ENCODE measurements around the gene RPRML. TPM values are rescaled to one million over a fixed set of nuclear protein-coding genes. Genes with fewer than 3 reads are reported as not detected.
A peak's percentile ranks its signal among the peaks of the same experiment; 100 is the strongest.
"Not testable (repeated sequence)": the region's sequence is repeated elsewhere in the genome, so short reads cannot be mapped to it uniquely, and the experiment has no call there.

RPRML gene
- total RNA-seq, 1 experiment from 2014 or later, result not detected

DNA sequence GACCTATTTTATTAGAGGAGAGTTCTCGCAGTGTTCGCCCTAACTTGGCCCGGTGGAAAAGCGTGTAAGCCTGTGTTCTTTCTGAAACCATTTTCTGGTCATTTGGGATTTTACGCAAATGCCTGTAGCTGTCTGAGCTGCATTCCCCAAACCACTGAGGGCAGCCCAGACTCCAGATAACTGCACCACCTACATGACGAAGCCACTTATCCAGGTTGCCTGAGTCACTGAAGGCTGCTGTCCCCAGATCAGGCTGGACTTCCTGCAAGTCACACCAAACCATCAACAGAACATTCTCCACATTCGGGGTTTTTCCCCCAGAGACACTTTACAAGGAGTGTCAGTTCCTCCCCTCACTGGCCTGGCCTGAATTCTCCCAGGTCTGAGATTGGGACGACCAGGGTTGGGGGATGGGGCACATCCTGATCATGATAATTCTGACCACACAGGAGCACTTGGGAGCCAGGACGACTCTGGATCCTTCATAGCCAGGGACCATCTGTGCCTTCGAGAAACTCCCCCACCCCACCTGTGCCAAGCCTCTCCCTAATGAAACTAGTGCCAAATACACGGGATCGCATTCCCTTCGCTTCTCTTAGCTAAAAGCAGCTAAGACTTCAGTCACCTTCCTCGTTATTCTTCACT, 2.3 kb downstream of the RPRML start:
- DNase-seq (ENCODE audit: low read depth), result peak; percentile 43

DNA sequence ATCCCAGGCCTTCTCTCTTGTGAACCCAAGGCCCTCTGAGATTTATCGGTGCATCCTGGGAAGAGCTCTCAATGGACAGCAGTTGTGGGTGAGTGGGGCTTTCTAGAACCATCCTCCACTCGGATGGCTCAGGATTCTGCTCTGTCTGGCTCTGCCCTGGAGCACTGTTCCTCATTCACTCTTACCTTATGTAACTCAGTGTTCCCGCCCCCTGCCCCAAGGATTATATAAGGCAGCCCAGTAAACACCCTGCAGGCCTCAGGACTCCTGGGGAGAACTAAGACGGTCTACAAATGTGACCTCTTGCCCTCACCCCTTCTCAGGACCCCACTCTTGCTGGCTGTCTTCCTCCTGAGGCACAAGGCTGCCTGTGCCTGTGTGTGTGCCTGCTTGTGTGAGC, 3.8 kb downstream of the RPRML start:
- DNase-seq (ENCODE audit: low read depth), result no peak

DNA sequence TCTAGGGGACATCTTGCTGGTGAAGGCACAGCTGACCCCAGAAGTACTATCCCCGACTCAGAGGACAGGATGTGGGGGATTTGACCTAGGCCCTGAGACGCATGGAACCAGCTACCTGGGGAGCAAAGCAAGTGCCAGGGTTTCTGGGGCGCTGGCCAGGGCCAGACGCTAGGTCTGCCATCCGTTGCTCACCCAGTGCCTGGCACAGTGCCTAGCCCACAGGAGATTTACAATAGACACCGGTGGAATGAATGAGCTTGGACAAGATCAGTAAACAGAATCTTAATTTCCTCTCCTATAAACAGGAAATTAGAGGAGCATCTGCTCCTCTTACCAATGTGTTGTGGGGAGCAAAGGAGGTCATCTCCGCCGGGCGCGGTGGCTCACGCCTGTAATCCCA, 5.0 kb downstream of the RPRML start:
- peak; percentile 37 for DNase-seq (ENCODE audit: low read depth)

DNA sequence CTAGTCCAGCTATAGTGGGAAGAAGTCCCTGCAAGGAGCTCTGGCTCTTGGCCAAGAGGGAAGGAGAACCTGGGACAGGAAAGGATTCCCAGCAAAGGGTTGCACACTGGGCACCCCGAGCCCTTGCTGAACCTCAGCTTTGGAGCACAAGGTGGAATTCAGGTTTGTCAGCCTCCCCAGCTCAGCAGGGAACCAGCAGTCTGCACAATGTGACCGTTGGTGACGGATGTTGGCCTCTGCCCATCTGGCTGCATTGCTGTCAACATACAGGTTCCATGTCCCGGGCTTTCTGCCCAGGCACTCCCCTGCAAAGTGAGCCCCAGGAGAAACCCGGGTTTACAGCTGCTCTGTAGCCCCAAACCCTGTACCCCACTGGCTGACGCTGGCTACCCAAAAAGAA, 6.7 kb downstream of the RPRML start:
- no peak for DNase-seq (ENCODE audit: low read depth)

DNA sequence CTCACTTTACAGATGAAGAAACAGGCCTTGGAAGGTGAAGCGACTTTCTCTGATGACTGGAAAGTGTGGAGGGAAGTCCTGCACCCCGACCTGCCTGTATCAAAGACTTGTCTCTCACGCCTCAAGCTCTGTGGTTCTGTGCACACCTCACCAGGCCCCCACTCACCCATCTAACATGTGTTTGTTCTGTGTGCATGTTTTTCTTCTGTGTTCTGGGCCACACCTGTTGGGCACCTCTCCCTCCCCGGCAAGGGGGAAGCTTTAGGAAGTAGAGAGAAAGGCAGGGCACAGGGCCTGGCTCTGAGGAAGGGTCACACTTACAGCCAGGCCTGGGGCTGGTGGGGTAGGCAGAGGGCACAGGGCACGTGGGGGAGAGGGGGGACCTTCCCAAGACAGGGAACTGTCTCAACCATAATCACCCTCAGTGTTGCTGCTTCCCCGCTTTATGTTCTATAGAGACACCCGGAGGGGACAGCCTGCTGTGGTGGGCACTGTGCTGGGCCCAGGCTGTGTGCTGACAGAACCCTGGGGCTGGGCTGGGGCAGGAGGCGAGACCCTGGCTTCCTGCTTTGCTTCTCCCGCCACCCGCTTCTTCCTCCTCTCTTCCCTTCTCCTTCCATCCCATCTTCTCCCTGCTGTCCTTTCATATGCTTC, 7.3 kb downstream of the RPRML start:
- DNase-seq (ENCODE audit: low read depth), result no peak

DNA sequence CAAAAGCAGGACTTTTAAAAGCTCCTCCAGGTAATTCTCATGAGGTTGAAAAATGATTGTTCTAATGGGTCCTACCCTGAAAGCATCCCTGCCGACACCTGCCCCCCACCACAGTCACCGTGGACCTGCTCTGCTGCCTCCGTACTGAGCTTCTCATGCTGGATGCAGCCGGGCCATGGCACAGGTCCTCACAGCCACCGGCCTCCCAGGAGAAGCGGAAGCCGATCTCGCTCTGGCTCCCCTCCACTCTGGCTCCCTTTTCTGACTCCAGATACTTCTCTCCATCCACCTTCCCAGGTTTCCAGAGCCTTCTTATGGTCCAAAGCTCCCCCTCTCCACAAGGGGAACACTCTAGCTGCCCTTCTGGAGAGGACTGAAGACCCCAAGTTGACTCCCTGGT, 10.2 kb downstream of the RPRML start:
- no peak for DNase-seq (ENCODE audit: low read depth)

DNA sequence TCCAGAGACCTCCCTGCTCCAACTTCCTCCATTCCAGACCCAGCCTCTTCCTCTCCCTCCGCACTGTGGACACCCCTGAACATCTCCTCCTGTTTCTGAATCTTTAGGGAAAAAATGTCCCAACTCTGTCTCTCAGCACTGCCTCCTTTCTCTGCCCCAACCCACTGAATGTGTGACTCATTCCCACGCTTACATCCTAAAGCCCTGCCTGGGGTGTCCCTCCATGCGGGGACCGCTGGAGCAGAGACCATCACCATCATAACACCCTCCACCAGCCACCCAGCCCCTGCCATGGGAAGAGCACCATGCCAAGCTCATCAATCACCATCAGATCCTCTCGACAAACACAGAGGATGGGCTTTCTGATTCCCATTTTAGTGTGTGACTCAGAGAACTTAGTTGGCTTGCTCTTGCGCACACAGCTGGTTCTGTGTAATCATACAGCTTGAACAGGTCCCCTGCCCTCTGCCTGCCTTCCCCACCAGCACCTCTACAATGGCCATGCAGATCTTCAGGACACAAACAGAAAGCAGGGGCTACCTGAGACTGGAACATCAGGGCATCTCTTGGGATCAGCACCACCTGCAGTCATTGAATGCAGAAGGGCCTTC, 10.7 kb downstream of the RPRML start:
- DNase-seq (ENCODE audit: low read depth), result no peak

DNA sequence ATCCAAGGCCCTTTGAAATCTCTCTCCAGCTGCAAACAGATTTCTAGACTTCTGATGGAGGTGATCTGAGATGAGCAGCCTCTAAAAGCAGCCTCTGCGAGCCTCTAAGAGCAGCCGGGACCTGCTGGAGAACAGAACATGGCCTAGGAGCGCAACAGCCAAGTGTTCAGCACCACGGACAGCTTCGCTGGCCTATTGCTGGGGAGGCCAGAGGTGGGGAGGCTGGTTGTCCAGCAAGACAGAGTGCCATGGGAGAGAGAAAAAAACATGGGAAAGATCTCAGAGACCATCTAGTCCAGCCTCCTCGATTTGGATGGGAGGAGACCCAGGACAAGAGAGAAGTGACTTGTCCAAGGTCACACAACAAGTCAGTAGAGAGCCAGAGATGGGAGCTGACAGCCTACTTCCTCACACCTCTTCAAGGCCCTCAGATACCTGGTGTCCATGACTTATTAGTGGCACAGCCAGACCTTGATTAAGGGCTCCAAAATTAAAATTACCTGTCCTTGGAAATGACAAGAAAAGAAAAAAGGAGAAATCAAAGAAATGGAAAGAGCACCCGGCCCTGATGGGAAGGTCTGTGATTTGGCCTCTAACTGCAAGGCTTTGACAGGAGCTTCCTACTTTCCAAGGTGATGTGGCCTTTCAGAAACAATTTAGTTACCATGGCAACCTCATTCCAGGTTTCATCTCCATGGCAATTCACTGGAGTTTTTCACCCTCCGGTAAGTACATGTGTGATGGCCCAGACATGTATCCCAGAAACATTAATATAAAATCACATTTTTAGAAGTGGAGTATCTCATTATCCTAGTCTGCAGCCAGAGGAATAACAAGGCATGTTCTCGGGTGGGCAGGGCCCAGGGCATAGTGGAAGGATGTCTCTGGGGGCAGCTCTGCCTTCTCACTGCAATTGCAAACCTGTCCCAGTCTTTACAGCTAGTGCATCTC, 14.5 kb downstream of the RPRML start:
- DNase-seq (ENCODE audit: low read depth), result no peak

DNA sequence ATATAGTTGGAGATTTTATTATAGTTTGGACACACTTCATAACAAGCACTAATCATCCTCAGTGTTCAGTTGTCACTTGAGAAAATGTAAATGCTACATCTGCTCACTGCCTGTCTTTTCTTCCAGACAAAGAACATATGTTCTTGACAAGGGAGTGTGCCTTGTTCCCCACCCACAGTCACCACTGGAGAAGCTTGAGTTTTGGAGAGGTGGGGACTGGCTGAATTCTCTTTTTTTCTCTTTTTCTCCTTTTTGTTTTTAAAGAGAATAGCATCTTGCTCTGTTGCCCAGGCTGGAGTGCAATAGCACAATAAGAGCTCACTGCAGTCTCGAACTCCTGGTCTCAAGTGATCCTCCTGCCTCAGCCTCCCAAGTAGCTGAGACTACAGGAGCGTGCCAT, 15.5 kb downstream of the RPRML start:
- DNase-seq (ENCODE audit: low read depth), result no peak

DNA sequence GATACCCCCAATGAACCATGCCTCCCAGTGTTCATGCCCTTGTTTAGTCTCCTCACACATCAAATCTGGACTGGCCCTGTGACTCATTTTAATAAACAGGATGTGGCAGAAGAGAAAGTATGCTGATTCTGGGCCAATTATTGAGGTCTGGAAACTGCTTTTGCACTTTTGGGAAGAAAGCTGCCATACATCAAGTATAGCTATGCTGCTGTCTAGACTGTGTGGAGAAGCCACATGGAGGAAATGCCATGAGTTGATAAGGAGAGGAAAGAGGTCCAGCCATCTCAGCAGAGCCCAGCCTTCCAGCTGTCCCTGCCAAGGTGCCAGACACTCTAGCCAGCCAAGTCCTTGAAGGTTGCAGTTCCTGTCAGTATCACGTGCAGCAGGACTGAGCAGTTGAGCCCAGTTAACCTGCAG, 16.7 kb downstream of the RPRML start:
- DNase-seq (ENCODE audit: low read depth), result peak; percentile 83

DNA sequence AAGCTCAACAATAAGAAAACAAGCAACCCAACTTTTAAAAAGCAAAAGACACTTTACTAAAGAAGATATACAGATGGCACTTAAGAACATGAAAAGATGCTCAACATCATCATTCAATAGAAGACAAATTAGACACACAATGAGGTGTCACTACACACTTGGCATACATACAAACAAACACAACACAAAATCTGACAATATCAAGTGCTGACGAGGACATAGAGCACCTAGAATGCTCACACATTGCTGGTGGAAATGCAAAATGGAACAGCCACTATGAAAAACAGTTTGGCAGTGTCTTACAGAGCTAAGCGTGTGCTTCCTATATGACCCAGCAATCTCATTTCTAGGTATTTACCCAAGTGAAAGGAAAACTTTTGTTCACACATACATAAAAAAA, 18.9 kb downstream of the RPRML start:
- no peak for DNase-seq (ENCODE audit: low read depth)

DNA sequence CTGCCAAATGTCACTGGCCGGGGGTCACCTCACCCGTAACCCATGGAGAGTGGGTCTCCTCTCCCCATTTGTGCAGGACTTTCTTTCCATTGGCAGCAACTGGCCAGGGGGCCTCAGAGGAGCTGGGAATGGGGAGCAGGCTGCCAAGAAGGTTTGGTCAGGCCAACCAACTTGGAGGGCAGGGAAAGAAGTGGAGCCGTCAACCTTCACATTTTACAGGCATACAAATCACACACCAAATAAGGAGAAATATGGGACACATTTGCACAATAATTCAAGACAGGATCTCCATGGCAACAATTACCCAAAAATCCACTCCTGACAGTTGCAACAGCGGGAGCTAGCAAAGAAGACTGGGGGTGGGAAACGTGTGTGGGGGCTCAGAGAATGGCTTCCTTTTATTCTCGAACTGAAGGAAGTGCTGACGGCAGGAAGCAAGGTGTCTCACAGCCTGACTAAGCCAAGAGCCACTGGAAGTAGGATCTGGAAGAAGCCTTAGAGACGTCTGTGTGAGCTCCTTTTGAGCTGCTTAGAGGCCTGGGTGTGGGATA, 20.9 kb downstream of the RPRML start:
- DNase-seq (ENCODE audit: low read depth), result no peak

DNA sequence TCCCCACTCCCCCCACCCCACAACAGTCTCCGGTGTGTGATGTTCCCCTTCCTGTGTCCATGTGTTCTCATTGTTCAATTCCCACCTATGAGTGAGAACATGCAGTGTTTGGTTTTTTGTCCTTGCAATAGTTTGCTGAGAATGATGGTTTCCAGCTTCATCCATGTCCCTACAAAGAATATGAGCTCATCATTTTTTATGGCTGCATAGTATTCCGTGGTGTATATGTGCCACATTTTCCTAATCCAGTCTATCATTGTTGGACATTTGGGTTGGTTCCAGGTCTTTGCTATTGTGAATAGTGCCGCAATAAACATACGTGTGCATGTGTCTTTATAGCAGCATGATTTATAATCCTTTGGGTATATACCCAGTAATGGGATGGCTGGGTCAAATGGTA, 25.9 kb downstream of the RPRML start:
- DNase-seq (ENCODE audit: low read depth), result not testable (repeated sequence)

DNA sequence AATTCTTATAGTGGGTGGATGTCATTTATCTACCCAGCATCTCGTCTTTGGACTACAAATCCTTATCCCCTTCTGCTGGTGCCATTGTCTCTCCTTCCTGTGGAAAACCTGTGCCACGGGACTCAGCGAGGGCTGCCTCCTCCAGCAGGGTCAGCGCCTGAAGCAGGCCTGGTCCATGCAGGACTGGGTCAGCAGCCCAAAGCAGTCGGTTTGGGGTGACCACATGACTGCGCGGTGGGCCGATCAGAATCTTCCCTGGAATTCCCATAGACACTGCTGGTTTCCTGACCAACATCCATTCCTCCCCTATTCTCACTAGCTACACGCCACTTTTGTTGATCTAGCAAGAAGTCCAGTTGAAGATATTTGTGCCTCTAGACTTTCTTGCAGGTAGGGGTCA, 26.9 kb downstream of the RPRML start:
- DNase-seq (ENCODE audit: low read depth), result no peak

DNA sequence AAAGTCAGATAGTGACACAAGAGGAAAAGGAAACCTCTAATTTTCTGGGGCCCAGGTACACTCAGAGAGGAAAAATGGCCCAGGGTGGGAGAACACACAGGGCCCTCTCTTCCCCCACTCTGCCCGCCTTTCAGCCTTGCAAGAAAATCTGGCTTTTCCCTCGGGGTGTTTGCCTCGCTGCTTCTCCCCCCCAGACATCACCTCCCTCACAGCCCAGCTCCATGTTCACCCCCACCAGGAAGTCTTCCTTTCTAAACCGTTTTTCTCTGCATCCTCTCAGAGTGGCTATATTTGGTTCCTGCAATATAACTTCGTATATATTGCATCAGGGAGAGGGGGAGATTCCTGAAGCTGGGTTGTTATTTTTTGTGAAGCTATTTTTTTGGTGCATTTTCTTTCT, 27.3 kb downstream of the RPRML start:
- no peak for DNase-seq (ENCODE audit: low read depth)

DNA sequence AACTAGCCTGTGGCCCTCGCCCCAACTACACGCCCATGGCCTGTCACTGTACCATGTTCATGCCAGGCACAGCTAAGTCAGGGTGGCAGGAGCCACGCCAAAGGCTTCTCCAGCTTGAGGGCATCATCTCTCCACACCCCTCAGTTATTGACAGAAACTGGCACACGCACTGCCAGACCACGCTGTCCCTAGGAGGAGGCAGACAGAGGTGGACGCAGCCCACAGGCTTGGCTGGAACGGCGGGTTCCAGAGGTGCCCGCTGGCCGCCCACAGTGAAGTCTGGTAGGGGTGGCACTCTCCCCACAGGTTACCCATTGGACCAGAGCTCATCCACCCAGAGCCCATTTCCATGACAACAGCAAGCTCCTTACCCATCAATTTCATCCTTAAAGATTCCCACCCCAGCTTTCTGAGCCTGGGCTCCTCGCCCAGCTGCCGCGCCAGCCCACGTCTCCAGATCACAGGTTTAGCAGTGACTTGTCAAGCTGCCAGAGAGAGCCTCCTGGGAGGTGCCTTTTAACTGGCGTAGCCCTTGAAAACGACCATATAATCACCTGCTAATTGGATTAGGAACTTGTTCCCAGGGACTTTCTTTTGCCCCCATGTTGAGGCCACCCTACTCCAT, 27.9 kb downstream of the RPRML start:
- no peak for DNase-seq (ENCODE audit: low read depth)

DNA sequence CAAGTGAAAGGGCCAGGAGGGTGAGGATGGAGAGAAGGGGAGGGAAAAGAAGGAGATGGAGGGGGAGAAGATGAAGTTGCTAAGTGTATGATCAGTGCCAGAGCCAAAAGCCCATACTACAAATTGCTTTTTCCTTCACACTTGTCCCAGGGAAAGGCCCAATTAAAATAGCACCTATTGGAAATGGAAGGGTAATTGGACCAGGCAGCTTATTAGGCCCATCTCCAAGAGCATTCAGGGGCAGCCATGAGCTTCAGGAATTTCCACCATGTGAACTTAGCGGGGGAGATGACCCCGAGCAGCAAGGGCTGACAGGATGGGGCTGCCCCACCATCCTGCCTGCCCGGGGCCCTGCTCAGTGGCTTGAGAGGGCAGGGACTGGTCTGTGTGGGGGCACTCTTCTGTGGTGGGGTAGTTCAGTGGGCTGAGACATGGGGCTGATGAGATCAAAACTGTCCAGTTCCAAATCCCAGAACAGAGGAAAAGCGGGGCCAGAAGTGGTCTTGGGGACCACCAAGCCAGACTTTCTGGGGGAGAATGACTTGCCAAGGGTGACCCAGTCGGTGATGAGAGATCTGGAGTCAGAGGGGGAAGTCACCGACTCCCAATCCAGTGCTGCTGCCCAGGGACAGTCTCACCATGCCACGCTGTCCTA, 28.6 kb downstream of the RPRML start:
- no peak for DNase-seq (ENCODE audit: low read depth)

DNA sequence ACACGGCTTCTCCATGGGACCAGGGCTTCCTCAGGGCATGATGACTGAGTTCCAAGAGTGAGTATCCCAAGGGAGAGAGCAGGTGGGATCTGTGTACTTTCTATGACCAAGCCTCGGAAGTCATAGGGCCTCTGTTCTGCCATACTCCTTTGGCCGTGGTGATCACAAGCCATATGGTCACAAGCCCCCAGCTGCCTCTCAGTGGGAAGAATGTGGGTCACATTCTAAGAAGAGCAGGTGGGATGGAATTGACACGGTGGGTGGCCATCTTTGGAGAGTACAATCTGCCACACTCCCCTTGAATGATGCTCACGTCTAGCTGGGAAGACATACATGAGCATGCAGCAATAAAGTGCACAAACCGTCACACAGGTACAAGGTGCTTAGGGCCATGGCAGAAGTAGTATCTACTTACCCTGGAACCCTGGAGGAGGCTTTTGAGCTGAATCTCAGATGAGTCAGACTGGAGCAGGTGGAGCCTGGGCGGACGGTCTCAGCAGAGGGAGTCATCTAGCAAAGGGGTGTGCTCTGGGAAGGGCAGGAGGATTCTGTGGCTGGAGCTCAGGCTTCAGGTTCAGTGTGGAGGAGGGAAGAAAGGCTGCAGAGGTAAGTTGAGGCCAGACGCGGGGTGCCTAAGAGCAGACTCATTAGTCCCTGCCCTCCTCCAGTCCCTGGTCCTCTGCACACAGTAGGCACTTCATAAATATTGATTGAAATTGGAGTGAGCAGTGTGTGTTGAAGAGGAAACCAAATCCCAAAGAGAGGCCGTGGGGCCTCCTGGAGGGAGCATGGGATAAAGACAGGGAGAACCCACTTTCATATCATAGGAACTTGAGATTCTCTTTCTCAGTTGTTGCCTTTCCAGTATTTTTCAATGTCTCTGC, 29.5 kb downstream of the RPRML start:
- peak; percentile 63 for DNase-seq (ENCODE audit: low read depth)

DNA sequence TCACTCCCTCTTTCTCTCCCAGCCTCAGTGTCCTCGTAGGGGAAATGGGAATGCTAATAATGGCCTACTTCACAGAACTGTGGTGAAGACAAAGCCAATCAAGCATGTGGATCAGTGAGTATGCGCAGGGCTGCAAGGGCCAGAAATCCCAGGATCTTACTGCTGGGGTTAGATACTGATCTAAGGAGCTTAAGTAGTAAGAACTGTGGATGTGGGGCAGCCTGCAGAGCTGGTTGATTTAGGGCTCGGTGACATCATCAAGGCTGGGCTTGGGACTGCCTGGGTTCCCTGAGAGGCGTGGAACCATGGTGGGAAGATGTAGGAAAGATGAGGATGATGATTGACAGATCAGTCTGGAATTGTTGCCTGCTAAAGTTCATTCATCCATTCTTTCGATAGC, 30.5 kb downstream of the RPRML start:
- no peak for DNase-seq (ENCODE audit: low read depth)

DNA sequence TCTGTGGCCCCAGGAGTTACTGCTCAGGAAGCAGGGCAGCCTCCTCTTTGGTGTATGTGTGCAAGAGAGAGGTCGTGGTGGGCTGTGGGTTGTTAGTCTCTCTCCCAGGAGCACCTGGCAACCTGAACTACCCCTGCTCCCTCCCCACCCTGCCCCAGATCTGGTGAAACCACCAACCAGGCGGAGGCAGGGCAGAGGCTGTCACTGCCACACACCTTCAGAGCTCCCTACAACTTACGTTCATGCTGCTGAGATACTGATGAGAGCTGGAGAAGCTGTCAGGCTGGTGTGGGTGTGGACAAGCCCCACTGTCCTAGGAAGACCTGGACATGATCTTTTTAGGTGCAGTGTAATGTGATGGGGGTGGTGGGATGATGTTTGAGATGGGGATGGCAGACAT, 31.8 kb downstream of the RPRML start:
- no peak for DNase-seq (ENCODE audit: low read depth)
